HL-60 (cell line): ENCODE data around the gene PRR15L.

ENCODE experiments used
- GABPA ChIP-seq: IDR thresholded peaks from 2 replicates; pipeline ENCODE4 v1.6.1; 2012; ENCODE audit warnings: low read depth
- POLR2AphosphoS5 ChIP-seq: IDR thresholded peaks from 2 replicates; pipeline ENCODE4 v1.6.1; 2012; ENCODE audit warnings: low read depth
- REST ChIP-seq: IDR thresholded peaks from 2 replicates; pipeline ENCODE4 v1.6.1; 2012; ENCODE audit warnings: low read depth; ENCODE audit not compliant: insufficient replicate concordance
- SPI1 ChIP-seq: IDR thresholded peaks from 2 replicates; pipeline ENCODE4 v1.6.1; 2012; ENCODE audit warnings: low read depth, mild to moderate bottlenecking, borderline replicate concordance
- TF ChIP-seq, protein P1 (sequence below): IDR thresholded peaks from one replicate; pipeline ENCODE4 v1.5.1; 2011; ENCODE audit warnings: low read length, control low read depth, inconsistent platforms; ENCODE audit not compliant: insufficient read depth

GRCh38 chr17:47982091-47982617 lies 24.5 kb upstream of the PRR15L start:
- TF ChIP-seq REST, result no peak
- TF ChIP-seq, protein P1, sequence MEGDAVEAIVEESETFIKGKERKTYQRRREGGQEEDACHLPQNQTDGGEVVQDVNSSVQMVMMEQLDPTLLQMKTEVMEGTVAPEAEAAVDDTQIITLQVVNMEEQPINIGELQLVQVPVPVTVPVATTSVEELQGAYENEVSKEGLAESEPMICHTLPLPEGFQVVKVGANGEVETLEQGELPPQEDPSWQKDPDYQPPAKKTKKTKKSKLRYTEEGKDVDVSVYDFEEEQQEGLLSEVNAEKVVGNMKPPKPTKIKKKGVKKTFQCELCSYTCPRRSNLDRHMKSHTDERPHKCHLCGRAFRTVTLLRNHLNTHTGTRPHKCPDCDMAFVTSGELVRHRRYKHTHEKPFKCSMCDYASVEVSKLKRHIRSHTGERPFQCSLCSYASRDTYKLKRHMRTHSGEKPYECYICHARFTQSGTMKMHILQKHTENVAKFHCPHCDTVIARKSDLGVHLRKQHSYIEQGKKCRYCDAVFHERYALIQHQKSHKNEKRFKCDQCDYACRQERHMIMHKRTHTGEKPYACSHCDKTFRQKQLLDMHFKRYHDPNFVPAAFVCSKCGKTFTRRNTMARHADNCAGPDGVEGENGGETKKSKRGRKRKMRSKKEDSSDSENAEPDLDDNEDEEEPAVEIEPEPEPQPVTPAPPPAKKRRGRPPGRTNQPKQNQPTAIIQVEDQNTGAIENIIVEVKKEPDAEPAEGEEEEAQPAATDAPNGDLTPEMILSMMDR, result no peak
- no peak for TF ChIP-seq POLR2AphosphoS5
- TF ChIP-seq GABPA, result no peak
- TF ChIP-seq SPI1, result no peak
